Trophoblast cell (in vitro differentiated cells and primary cell): ENCODE results near the gene RTP1.
"Not testable (repeated sequence)": the region's sequence is repeated elsewhere in the genome, so short reads cannot be mapped to it uniquely, and the experiment has no call there.

Experiments
- DNase-seq, 2 donors: peaks; one replicate each; pipeline ENCODE4 v3.0.0-alpha.2; 2016
- H2AFZ ChIP-seq: 2 replicates; pipeline ENCODE4 v1.6.1; 2013; ENCODE audit warnings: low read length, moderate library complexity, mild to moderate bottlenecking; ENCODE audit not compliant: insufficient read depth, poor library complexity
- H2AK5ac ChIP-seq: 2 replicates; pipeline ENCODE4 v1.6.1; 2013; ENCODE audit warnings: mild to moderate bottlenecking, low read length
- H2BK120ac ChIP-seq: 2 replicates; pipeline ENCODE4 v1.6.1; 2013; ENCODE audit warnings: low read length, mild to moderate bottlenecking, moderate library complexity; ENCODE audit not compliant: insufficient read depth, poor library complexity
- H2BK12ac ChIP-seq: 2 replicates; pipeline ENCODE4 v1.6.1; 2013; ENCODE audit warnings: mild to moderate bottlenecking, low read length, moderate library complexity
- H2BK5ac ChIP-seq: 2 replicates; pipeline ENCODE4 v1.6.1; 2013; ENCODE audit warnings: low read length, low read depth, moderate library complexity, mild to moderate bottlenecking; ENCODE audit not compliant: poor library complexity
- H3K14ac ChIP-seq: 2 replicates; pipeline ENCODE4 v1.6.1; 2013; ENCODE audit warnings: mild to moderate bottlenecking, low read length
- H3K18ac ChIP-seq: 2 replicates; pipeline ENCODE4 v1.6.1; 2013; ENCODE audit warnings: mild to moderate bottlenecking, low read length
- H3K23ac ChIP-seq: 2 replicates; pipeline ENCODE4 v1.6.1; 2013; ENCODE audit warnings: low read length
- H3K27ac ChIP-seq: 2 replicates; pipeline ENCODE4 v1.5.1; 2013; ENCODE audit warnings: low read depth, mild to moderate bottlenecking, inconsistent platforms, low read length, moderate library complexity
- H3K27me3 ChIP-seq: 2 replicates; pipeline ENCODE4 v1.6.1; 2013; ENCODE audit warnings: inconsistent platforms, mild to moderate bottlenecking, low read length, moderate library complexity; ENCODE audit not compliant: insufficient read depth
- H3K36me3 ChIP-seq, 2 experiments: 1 replicate in 1 of 2; 2 replicates in 1 of 2; pipeline ENCODE4 v1.6.1; 2013; ENCODE audit warnings: low read length in 2 of 2, mild to moderate bottlenecking in 2 of 2, moderate library complexity in 1 of 2; ENCODE audit not compliant: insufficient read depth in 2 of 2, control insufficient read depth in 1 of 2
- H3K4ac ChIP-seq: 2 replicates; pipeline ENCODE4 v1.6.1; 2013; ENCODE audit warnings: low read depth, mild to moderate bottlenecking, low read length, moderate library complexity
- H3K4me1 ChIP-seq, 2 experiments: 1 replicate in 1 of 2; 2 replicates in 1 of 2; pipeline ENCODE4 v1.6.1; 2013; ENCODE audit warnings: low read length in 2 of 2, mild to moderate bottlenecking in 2 of 2, moderate library complexity in 1 of 2; ENCODE audit not compliant: insufficient read depth in 2 of 2, control insufficient read depth in 1 of 2
- H3K4me2 ChIP-seq: 2 replicates; pipeline ENCODE4 v1.6.1; 2013; ENCODE audit warnings: inconsistent platforms, mild to moderate bottlenecking, low read length, moderate library complexity
- H3K4me3 ChIP-seq: 2 replicates; pipeline ENCODE4 v1.5.1; 2013; ENCODE audit warnings: mild to moderate bottlenecking, low read depth, low read length, inconsistent platforms
- H3K79me1 ChIP-seq: one replicate; pipeline ENCODE4 v1.6.1; 2013; ENCODE audit warnings: low read length
- H3K79me2 ChIP-seq: 2 replicates; pipeline ENCODE4 v1.6.1; 2013; ENCODE audit warnings: low read length, mild to moderate bottlenecking; ENCODE audit not compliant: control insufficient read depth, insufficient read depth, poor library complexity
- H3K9ac ChIP-seq: 2 replicates; pipeline ENCODE4 v1.6.1; 2013; ENCODE audit warnings: mild to moderate bottlenecking, low read length
- H3K9me3 ChIP-seq: 2 replicates; pipeline ENCODE4 v1.6.1; 2013; ENCODE audit warnings: low read depth, mild to moderate bottlenecking, control low read depth, inconsistent platforms, low read length; ENCODE audit not compliant: insufficient read depth
- H4K12ac ChIP-seq: 2 replicates; pipeline ENCODE4 v1.6.1; 2013; ENCODE audit warnings: low read depth, mild to moderate bottlenecking, low read length, moderate library complexity
- H4K8ac ChIP-seq: 2 replicates; pipeline ENCODE4 v1.6.1; 2013; ENCODE audit warnings: low read depth, mild to moderate bottlenecking, low read length, moderate library complexity
- H4K91ac ChIP-seq: one replicate; pipeline ENCODE4 v1.6.1; 2013; ENCODE audit warnings: low read depth, mild to moderate bottlenecking, low read length, moderate library complexity
- WGBS: extraction: QIAGEN DNeasy Blood & Tissue Kit; methylation state at CpG from one replicate; pipeline ENCODE4 v1.1.7; 2013; ENCODE audit warnings: missing lambda C conversion rate; ENCODE audit not compliant: insufficient read length, insufficient coverage; ENCODE audit errors: extremely low coverage; 5-methylcytosine and 5-hydroxymethylcytosine counted together

The RTP1 gene

DNA sequence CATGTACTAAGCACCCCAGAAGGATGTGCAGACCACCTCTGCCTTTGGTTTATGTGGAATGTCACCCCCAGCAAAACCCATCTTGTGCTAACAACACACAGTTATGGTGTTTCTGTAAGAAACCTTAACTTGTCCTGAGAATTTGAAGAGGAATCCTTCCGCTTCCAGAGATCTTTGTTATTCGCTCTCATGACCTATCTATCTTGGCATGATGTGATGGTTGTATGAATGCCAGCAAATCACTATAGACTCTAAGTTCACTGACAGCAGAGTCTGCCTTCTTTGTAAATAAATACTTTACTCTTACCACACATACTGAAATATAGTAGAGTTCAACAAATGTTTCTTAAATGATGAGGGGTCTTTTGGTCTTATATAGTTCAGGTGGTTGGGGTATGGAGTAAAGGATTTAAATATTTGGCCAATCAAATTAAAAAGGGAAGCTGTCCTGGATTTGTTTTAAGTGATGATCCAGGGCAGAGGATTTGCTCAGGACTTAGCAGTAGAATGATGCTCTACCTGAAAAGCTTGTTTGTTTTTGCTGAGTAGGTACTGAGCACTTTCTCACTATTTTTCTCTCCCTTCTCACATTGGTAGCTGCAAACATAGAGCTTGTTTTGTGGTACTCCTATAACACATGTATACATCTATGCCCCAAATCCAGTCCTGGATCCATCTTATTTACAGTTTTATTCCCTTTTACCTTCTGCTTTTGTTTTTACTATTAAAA lies 27.9 kb upstream of the RTP1 start:
- no peak overlapping the region for H3K14ac ChIP-seq
- no peak overlapping the region for H2AK5ac ChIP-seq
- no peak overlapping the region for H2AFZ ChIP-seq
- no peak overlapping the region for H4K91ac ChIP-seq
- no peak overlapping the region for H3K4me2 ChIP-seq
- H2BK12ac ChIP-seq, result peak overlapping the region; percentile 81
- no peak overlapping the region for H3K23ac ChIP-seq
- no peak overlapping the region for H2BK5ac ChIP-seq
- H2BK120ac ChIP-seq, result peak overlapping the region; percentile 39
- H3K4me1 ChIP-seq, result peaks cover 0 to 9% of the 10 kb centered on the region in 2 experiments
- H3K79me2 ChIP-seq, result no peaks in the 10 kb centered on the region
- H3K9me3 ChIP-seq, result no peaks in the 10 kb centered on the region
- no peak overlapping the region for H3K18ac ChIP-seq
- no peak overlapping the region for H3K9ac ChIP-seq
- no peak overlapping the region for H3K4me3 ChIP-seq
- no peaks in the 10 kb centered on the region for H3K27me3 ChIP-seq
- H4K12ac ChIP-seq, result no peak overlapping the region
- H4K8ac ChIP-seq, result no peak overlapping the region
- no peak overlapping the region for H3K27ac ChIP-seq
- peaks cover 5% of the 10 kb centered on the region for H3K79me1 ChIP-seq
- H3K4ac ChIP-seq, result no peak overlapping the region
- WGBS, result no CpG with 5 or more reads among the region's 2 CpGs
- DNase-seq, result peak; percentile 20 to 85
- H3K36me3 ChIP-seq, result no peaks in the 10 kb centered on the region

DNA sequence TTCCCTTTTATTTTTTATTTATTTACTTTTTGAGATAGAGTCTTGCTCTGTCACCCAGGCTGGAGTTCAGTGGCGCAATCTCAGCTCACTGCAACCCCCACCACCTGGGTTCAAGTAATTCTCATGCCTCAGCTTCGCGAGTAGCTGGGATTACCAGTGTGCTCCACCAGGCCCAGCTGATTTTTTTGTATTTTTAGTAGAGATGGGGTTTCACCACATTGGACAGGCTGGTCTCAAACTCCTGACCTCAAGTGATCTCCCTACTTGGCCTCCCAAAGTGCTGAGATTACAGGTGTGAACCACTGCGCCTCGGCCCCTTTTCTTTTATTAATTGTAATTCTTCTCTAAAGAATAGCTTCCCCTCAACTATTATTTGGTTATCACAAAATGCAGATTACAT lies 26.4 kb upstream of the RTP1 start:
- not testable (repeated sequence) for H3K79me1 ChIP-seq, H2AK5ac ChIP-seq, H3K27me3 ChIP-seq, H3K9ac ChIP-seq, H3K27ac ChIP-seq, H3K4me3 ChIP-seq, H3K4me2 ChIP-seq, H2AFZ ChIP-seq, H3K79me2 ChIP-seq, H2BK5ac ChIP-seq, H3K4ac ChIP-seq, H3K23ac ChIP-seq, H3K4me1 ChIP-seq, H3K9me3 ChIP-seq, H3K36me3 ChIP-seq, H4K12ac ChIP-seq, H3K18ac ChIP-seq, DNase-seq, H3K14ac ChIP-seq
- Histone ChIP-seq H4K8ac (peak overlapping the region; percentile 4), H4K91ac (peak overlapping the region; percentile 50), H2BK120ac (peak overlapping the region; percentile 41), H2BK12ac (peak overlapping the region; percentile 15)
- no CpG with 5 or more reads among the region's 5 CpGs for WGBS

DNA sequence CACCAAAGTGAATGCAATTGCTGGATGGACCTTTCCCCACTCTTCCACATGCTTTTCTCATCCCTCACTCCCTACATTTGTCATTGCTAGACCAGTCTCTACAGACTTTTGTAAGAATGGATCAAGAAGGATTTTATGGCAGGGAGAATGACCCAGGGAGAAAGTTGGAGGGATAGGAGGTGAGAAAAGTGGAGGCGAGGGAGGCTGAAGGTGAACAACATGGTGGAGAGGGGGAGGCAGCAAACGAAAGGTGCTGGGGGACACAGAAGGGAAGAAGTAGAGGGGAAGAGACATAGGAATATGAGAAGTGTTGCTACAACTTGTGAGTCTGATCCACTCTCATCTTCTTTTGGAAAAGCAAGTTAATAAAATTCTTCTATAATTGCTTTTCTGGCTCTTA lies 24.4 kb upstream of the RTP1 start:
- H4K12ac ChIP-seq, result no peak overlapping the region
- no peak overlapping the region for H3K23ac ChIP-seq
- H3K4me2 ChIP-seq, result no peak overlapping the region
- peak overlapping the region; percentile 50 for H4K91ac ChIP-seq
- no peak overlapping the region for H2AK5ac ChIP-seq
- H2AFZ ChIP-seq, result no peak overlapping the region
- no peak overlapping the region for H3K27ac ChIP-seq
- H3K4ac ChIP-seq, result no peak overlapping the region
- no peak overlapping the region for H2BK120ac ChIP-seq
- no peak overlapping the region for H3K14ac ChIP-seq
- no peak overlapping the region for H3K9ac ChIP-seq
- H3K4me3 ChIP-seq, result no peak overlapping the region
- no peaks in the 10 kb centered on the region for H3K79me2 ChIP-seq
- no peak overlapping the region for H3K18ac ChIP-seq
- WGBS, result no CpG with 5 or more reads among the region's 2 CpGs
- H3K79me1 ChIP-seq, result peaks cover 5% of the 10 kb centered on the region
- no peaks in the 10 kb centered on the region for H3K9me3 ChIP-seq
- no peak for DNase-seq
- H3K27me3 ChIP-seq, result no peaks in the 10 kb centered on the region
- peak overlapping the region; percentile 37 for H2BK12ac ChIP-seq
- H2BK5ac ChIP-seq, result no peak overlapping the region
- no peak overlapping the region for H4K8ac ChIP-seq
- H3K36me3 ChIP-seq, result no peaks in the 10 kb centered on the region
- peaks cover 0 to 10% of the 10 kb centered on the region in 2 experiments for H3K4me1 ChIP-seq

DNA sequence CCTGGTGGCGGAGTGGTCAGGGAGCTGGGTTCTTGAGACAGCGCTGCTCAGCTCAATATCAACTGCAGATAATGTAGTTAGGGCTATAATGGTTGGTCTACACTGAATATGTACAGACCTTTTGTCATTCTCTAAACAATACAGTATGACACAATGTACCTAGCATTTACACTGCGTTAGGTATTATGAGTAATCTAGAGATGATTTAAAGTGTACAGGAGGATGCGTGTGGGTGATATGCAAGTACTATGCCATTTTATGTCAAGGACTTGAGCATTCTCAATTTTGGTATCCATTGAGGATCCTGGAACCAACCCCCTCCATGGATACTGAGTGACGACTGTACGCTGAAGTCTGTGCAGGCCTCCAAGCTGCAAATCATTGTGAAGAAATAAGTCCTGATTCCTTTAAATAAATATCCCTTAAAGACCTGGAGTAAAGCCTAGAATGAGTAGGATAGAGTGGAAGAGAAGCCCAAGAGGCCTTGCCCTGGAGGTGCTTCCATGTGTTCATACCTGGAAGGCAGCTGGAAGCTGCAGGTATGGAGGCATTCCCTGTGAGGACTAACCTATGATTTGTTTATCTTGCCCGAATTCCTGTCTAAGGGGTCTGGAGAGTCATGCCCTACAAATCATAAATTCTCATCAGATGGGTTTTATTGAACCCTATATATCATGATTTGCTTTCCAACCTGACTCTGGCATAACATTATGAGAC lies 15.7 kb upstream of the RTP1 start:
- no peak overlapping the region for H3K14ac ChIP-seq
- no peak overlapping the region for H2AK5ac ChIP-seq
- no peak overlapping the region for H3K4ac ChIP-seq
- no peak overlapping the region for H4K91ac ChIP-seq
- H3K23ac ChIP-seq, result no peak overlapping the region
- no peaks in the 10 kb centered on the region for H3K79me2 ChIP-seq
- no peaks in the 10 kb centered on the region for H3K36me3 ChIP-seq
- H3K4me1 ChIP-seq, result peaks cover 0 to 7% of the 10 kb centered on the region in 2 experiments
- H3K4me2 ChIP-seq, result no peak overlapping the region
- no peak overlapping the region for H2BK5ac ChIP-seq
- no peaks in the 10 kb centered on the region for H3K9me3 ChIP-seq
- H4K8ac ChIP-seq, result no peak overlapping the region
- H2BK120ac ChIP-seq, result no peak overlapping the region
- DNase-seq, result peak; percentile 55 to 70
- H3K79me1 ChIP-seq, result peaks cover 2% of the 10 kb centered on the region
- H3K9ac ChIP-seq, result no peak overlapping the region
- no peak overlapping the region for H3K18ac ChIP-seq
- H2BK12ac ChIP-seq, result peak overlapping the region; percentile 80
- no peak overlapping the region for H2AFZ ChIP-seq
- H3K27me3 ChIP-seq, result no peaks in the 10 kb centered on the region
- no peak overlapping the region for H3K27ac ChIP-seq
- H3K4me3 ChIP-seq, result no peak overlapping the region
- no CpG with 5 or more reads among the region's 7 CpGs for WGBS
- H4K12ac ChIP-seq, result no peak overlapping the region
